ENCODE results near the gene GFAP. TPM values are rescaled to one million over a fixed set of nuclear protein-coding genes. Genes with fewer than 3 reads are reported as not detected.

Gene GFAP
- polyA plus RNA-seq, 3 donors, result 0.35 to 3.6 (median 0.81) TPM

- no peak for DNase-seq (ENCODE audit: extremely low read depth in 1 of 11, low read depth in 9 of 11, low spot score in 4 of 11)
Observed at GRCh38 chr17:44933824-44934744, 18.8 kb upstream of the GFAP start.

- no peak for DNase-seq (ENCODE audit: extremely low read depth in 1 of 11, low read depth in 9 of 11, low spot score in 4 of 11)
Observed at GRCh38 chr17:44932787-44933097, 17.4 kb upstream of the GFAP start.

- no peak for DNase-seq (ENCODE audit: extremely low read depth in 1 of 11, low read depth in 9 of 11, low spot score in 4 of 11)
Observed at GRCh38 chr17:44932096-44932786, 16.9 kb upstream of the GFAP start.

GRCh38 chr17:44931376-44931775 is 16.1 kb upstream of the GFAP start:
- DNase-seq (ENCODE audit: extremely low read depth in 1 of 11, low read depth in 9 of 11, low spot score in 4 of 11), result no peak

GRCh38 chr17:44930667-44931066 is 15.4 kb upstream of the GFAP start:
- no peak for DNase-seq (ENCODE audit: extremely low read depth in 1 of 11, low read depth in 9 of 11, low spot score in 4 of 11)

GRCh38 chr17:44928950-44929720 is 13.8 kb upstream of the GFAP start:
- no peak for DNase-seq (ENCODE audit: extremely low read depth in 1 of 11, low read depth in 9 of 11, low spot score in 4 of 11)

- no peak for DNase-seq (ENCODE audit: extremely low read depth in 1 of 11, low read depth in 9 of 11, low spot score in 4 of 11)
Observed at GRCh38 chr17:44928136-44928535, 12.8 kb upstream of the GFAP start.

- no peak for DNase-seq (ENCODE audit: extremely low read depth in 1 of 11, low read depth in 9 of 11, low spot score in 4 of 11)
Observed at GRCh38 chr17:44927696-44928095, 12.4 kb upstream of the GFAP start.

GRCh38 chr17:44926821-44927525 is 11.7 kb upstream of the GFAP start:
- DNase-seq (ENCODE audit: extremely low read depth in 1 of 11, low read depth in 9 of 11, low spot score in 4 of 11), result no peak

GRCh38 chr17:44925731-44926697 is 10.7 kb upstream of the GFAP start:
- DNase-seq (ENCODE audit: extremely low read depth in 1 of 11, low read depth in 9 of 11, low spot score in 4 of 11), result no peak

GRCh38 chr17:44924107-44924544 is 8.8 kb upstream of the GFAP start:
- DNase-seq (ENCODE audit: extremely low read depth in 1 of 11, low read depth in 9 of 11, low spot score in 4 of 11), result no peak

- no peak for DNase-seq (ENCODE audit: extremely low read depth in 1 of 11, low read depth in 9 of 11, low spot score in 4 of 11)
Observed at GRCh38 chr17:44922746-44923470, 7.6 kb upstream of the GFAP start.

GRCh38 chr17:44922136-44922535 is 6.8 kb upstream of the GFAP start:
- no peak for DNase-seq (ENCODE audit: extremely low read depth in 1 of 11, low read depth in 9 of 11, low spot score in 4 of 11)

GRCh38 chr17:44921122-44921882 is 6.0 kb upstream of the GFAP start:
- no peak for DNase-seq (ENCODE audit: extremely low read depth in 1 of 11, low read depth in 9 of 11, low spot score in 4 of 11)

GRCh38 chr17:44920565-44920940 is 5.3 kb upstream of the GFAP start:
- DNase-seq (ENCODE audit: extremely low read depth in 1 of 11, low read depth in 9 of 11, low spot score in 4 of 11), result no peak

- peak in 10 of 11 donors; percentile 39 to 74 (median 64) for DNase-seq (ENCODE audit: extremely low read depth in 1 of 11, low read depth in 9 of 11, low spot score in 4 of 11)
Observed at GRCh38 chr17:44919885-44920564, 4.7 kb upstream of the GFAP start.

Measured in renal cortex interstitium (tissue), 11 donors.